ENCODE results near the gene CRYBA4.

Gene CRYBA4

GRCh38 chr22:26621663-26622062, at the start of gene CRYBA4:
TSS of gene CRYBA4 (plus strand) at chr22:26621963. CDS start at chr22:26622597, 634 bp downstream.
- DNase-seq (ENCODE audit: low read depth in 4 of 4, low spot score in 1 of 4): no peak

DNA sequence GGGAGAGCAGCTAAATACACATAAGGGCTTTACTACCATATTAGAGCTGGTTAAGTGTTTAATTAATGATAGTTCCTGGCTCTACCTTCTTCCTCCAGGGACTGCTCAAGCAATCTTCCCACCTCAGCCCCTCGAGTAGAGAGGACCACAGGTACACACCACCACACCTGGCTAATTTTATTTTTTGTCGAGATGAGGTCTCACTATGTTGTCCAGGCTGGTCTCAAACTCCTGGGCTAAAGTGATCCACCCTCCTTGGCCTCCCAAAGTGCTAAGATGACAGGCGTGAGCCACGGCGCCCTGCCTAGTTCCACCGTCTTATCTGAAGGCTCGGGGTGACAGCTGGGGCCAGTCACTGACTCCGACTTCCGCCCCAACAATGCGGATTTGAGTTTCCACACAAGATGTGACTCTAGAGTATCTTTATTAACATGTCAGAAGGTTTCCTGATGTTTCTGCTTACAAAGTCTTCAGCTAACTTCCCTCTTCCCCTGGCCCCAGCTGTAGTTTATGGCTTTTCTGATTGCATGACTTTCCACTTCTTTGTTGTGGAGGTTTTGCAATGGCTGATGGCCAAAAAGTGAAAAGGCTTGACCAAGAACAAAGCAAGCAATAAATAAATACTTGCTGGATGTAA, 48.6 kb upstream of the CRYBA4 start:
- no peak for DNase-seq (ENCODE audit: low read depth in 4 of 4, low spot score in 1 of 4)

DNA sequence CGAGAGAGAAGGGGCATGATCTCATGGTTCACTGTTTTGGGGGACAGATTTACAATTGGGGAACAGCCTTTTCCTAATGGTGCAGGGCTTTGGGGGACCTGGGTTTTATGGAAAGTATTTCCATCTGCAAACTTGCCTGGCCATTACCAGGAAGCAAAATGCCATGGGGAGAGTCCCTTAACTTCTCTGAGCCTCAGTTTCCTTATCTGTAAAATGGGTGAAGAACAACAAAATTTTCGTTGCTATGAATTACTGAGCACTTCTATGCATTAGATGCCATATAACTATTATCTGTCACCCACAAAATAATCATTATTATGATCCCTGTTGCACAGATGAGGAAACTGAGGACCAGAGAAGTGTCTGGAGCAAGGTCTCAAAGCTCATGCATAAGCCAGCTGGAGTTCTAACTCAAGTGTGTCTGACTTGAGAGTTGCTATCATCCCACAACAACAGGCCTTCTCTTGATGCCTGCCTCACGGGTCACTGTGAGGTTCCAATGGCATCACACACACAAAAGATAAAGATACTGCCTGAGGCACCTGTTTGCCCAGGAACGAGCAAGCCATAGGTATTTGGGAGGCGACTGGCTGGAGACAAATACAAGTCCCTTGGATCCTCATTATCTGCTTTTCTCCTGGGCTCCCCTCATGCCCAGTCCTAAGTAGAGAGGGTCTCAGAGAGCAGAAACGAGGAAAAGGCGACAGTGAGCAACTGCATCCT, 47.6 kb upstream of the CRYBA4 start:
- no peak for DNase-seq (ENCODE audit: low read depth in 4 of 4, low spot score in 1 of 4)

- DNase-seq (ENCODE audit: low read depth in 4 of 4, low spot score in 1 of 4): no peak
Measured at GRCh38 chr22:26576026-26576680, 45.6 kb upstream of the CRYBA4 start.

- DNase-seq (ENCODE audit: low read depth in 4 of 4, low spot score in 1 of 4): no peak
Measured at GRCh38 chr22:26577081-26577480, 44.7 kb upstream of the CRYBA4 start.

- DNase-seq (ENCODE audit: low read depth in 4 of 4, low spot score in 1 of 4): peak in 1 of 4 experiments; percentile 25
Measured at GRCh38 chr22:26579331-26579886, 42.4 kb upstream of the CRYBA4 start.

DNA sequence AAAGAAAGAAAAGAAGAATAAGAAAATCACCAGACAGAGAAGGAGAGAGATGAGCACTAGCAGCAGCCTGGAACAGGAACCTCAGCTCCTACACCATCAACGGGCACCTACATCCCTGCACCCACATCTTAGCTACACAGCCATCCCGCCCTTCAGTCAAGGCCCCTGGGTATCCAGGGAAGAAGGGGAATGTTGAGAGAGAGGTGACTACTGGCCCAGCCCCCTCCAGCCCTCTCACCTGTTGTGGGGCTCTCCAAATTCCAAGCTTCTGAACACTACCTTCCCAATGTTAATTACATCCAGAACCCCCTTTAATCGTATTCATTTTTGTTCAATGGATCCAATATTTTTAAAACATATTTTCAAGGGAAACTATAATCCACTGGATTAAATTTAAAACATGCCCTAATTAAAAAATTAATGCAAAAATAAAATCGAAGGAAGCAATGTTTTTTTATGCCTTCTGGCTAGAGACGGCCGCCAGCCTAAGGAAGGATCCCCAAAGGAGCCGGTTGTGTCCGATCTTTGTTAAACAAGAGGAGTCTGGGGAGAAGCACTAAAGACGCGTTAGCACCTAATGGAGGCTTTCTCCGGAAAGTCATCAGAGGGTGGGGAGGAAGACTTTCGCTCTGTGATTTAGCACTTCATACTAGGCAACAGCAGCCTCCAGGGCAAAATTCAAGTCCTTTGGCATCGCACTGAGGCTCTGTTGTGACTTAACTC, 41.4 kb upstream of the CRYBA4 start:
- DNase-seq (ENCODE audit: low read depth in 4 of 4, low spot score in 1 of 4): no peak

DNA sequence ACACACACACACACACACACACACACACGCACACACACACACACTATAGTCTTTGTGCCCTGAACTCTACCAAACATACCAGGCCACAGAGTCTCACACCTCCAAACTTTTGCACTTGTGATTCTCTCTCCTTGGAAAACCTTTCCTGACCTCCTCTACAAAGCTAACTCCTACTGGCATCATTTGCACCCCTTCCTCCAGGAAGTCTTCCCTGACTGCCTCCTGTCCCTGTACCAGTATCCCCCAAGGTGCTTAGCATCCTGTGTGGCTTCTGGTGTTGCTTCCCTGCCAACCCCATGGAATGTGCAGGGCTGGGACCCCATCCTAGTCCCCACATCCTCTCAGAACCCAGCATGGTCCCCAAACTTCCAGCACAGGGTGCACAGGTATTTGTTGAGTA, 40.7 kb upstream of the CRYBA4 start:
- DNase-seq (ENCODE audit: low read depth in 4 of 4, low spot score in 1 of 4): no peak

GRCh38 chr22:26581633-26582168, 40.1 kb upstream of the CRYBA4 start:
- no peak for DNase-seq (ENCODE audit: low read depth in 4 of 4, low spot score in 1 of 4)

DNA sequence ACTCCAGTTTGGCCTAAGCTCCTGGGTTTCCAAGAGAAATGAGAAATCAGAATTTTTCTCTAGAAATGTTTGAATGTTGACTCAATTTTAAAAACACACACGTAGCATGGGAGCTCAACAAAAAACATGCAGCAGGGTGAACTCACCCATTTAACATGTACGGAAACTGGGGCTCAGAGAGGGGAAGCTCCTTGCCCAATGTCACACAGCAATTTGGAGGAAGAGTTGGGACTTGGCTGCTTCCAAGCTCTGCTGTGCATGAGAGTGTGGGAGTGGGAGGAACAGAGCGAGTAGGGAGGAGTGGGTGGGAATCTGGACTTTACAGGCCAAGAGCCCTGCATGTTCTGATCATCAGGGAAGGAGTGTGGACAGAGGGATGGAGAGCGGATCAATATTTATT, 37.8 kb upstream of the CRYBA4 start:
- DNase-seq (ENCODE audit: low read depth in 4 of 4, low spot score in 1 of 4): no peak

DNA sequence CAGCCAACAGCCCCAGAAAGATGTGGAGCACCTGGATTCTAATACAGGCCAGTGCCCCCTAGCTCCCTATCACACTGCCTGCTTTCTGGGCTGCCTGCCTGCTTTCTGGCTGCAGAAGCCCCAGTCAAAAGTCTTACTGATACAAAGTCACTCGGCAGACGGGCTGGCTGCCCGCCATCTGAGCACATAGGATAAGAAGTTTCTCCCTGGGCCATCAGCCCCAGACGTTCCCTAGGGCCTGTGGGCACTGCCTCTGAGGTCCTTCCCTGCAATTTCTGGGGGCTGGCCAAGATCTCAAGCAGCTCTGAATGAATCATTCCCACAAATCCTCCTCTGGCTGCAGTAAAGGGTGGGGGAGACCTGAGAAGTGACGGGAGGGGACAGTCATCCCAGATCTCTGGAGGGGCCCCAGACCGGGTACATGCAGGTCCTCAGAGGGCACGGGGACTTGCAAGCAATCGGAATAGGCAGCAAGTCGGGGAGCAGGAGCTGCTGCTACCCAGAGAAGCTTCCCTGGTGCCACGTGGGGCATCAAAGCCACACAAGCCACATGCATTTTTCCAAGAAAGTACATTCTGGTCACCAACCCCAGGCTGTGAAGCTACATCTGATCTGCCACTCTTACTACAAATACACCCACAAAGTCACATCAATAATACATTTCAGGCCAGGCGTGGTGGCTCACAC, 36.5 kb upstream of the CRYBA4 start:
- DNase-seq (ENCODE audit: low read depth in 4 of 4, low spot score in 1 of 4): no peak

DNA sequence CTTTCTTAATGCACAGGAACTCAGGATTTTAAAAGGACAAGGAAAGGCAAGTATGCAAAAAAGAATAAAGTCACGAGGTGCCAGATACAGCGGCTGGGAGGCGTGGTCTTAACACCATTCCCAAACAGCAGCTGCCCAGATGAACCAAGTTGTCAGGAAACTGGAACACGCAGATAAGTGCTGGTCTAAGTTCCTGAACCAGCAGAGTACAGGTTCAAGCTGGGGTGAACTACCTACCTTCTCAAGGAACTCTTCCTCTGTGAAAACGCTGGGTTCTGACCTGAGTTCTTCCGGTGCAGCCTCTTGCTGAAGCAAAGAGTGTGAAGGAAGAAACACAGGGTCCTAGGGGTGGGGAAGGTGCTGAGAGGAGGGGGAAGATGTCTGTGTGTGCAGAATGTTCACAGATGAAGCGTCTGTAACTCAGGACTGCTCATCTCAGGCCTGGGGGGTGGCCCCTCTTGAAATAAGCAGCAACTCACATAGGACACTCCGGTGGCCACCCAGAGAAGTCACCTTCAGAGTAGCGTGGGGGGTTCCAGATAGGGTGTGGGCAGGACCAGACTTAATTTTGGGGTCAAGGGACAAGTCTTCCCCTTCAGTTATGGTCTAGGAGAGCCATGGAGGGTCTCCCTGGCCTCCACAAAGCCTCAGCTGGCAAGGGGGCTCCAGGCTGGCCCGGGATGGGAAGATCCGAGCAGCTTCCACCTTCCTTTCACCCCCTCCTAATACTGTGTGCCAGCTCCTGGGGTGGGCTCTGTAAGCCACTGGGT, 35.0 kb upstream of the CRYBA4 start:
- DNase-seq (ENCODE audit: low read depth in 4 of 4, low spot score in 1 of 4): no peak

GRCh38 chr22:26587991-26588613, 33.7 kb upstream of the CRYBA4 start:
- no peak for DNase-seq (ENCODE audit: low read depth in 4 of 4, low spot score in 1 of 4)

DNA sequence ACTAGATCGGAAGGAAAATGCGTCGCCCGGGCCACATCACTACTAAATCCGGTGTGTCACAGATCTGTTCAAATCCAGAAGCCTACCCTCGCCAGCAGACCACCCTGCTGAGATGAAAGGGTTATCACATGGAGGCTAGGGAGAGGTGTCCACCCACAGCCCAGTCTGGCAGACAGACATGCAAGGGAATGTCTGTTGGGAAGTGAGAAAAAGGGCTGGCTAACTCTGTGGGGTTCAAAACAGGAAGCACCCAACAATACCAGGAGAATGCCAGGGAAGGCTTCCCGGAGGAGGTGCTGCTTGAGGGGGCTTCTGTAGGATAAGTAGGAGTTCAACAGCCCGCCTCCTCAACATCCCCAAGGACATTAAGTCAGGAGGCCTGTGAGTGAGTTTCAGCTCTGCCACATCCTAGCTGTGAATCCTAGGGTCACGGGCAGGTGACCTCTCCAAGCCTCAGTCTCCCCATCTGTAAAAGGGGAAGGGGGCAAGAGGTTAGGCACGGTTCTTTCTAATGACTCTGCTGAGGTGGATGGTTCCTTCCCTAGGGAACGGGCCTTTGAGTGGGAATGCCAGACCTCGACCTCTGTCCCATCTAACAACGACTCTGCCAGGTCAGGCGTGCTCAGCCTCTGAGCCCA, 32.9 kb upstream of the CRYBA4 start:
- no peak for DNase-seq (ENCODE audit: low read depth in 4 of 4, low spot score in 1 of 4)

DNA sequence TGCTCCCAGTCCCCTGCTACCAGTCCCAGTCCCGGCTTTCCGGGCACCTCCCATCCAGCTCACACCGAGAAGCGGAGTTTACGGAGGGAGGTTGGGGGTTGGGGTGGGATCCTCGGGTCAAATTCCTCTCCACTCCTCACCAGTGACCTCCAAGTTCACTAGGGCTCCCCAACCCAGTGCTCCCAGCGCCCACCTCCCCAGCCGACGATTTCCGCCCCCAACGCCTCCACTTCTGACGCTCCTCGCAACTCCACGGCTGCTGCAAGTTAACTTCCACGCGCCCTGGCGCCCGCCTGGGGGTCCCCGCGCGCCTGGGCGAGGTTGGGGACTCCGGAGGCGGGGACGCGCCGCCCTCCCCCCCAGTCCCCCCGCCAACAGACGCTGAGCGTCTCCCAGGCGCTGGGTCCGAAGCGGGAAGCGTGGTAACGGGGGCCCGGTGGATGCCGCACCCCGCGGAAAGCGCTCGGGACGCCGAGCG, 32.4 kb upstream of the CRYBA4 start:
- peak in 2 of 4 experiments; percentile 13 to 14 for DNase-seq (ENCODE audit: low read depth in 4 of 4, low spot score in 1 of 4)

DNA sequence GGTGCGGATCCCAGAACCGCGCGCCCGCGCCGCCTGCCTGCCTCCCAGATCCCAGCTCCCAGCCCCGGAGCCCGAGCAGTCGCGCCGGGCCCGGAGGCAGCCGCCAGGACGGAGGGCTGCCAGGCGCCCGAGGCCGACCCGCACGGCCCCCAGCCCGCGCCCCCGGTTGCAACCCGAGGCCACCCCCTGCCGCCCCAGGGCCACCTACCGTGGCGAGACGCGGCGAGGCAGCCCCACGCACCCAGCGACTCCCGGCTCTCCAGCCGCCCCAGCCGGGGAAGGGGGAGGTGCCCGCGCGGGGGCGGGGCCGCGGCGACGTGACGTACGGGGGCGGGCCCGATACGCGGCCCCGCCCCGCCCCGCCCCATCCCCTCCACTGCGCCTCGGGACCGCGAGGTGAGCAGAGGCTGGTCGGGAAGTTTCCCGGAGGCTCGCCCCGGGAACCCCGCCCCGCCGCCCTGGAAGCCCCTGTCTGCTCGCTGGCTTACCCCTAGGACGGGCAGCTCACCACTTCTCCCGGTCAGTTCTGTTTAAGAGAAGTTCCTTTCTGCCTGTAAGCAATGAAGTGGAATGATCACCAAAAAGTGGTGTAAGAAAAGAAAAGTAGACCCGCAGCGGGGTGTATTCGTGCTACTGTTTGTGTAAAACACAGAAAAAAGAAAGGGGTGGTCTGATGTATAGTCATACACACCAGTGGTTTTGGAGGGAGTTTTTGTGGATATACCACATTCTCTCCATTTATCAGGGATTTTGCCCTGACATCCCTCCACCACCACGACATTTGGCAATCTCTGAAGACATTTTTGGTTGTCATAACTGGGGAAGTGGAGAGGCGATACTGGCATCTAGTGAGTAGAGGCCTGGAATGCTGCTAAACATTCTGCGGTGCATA, 31.7 kb upstream of the CRYBA4 start, which contains the start of gene TPST2:
TPST2 (minus strand) TSS at position 288 of the 892 bp plus-strand sequence. CDS start 48,502 bp downstream, outside the sequence.
- DNase-seq (ENCODE audit: low read depth in 4 of 4, low spot score in 1 of 4): peak; percentile 35 to 71 (median 57)

GRCh38 chr22:26592421-26592891, 29.3 kb upstream of the CRYBA4 start:
- no peak for DNase-seq (ENCODE audit: low read depth in 4 of 4, low spot score in 1 of 4)
